Measurements from ENCODE around the gene STOML2.
"Not testable (repeated sequence)": the region's sequence is repeated elsewhere in the genome, so short reads cannot be mapped to it uniquely, and the experiment has no call there.

The STOML2 gene, protein sequence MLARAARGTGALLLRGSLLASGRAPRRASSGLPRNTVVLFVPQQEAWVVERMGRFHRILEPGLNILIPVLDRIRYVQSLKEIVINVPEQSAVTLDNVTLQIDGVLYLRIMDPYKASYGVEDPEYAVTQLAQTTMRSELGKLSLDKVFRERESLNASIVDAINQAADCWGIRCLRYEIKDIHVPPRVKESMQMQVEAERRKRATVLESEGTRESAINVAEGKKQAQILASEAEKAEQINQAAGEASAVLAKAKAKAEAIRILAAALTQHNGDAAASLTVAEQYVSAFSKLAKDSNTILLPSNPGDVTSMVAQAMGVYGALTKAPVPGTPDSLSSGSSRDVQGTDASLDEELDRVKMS

DNA sequence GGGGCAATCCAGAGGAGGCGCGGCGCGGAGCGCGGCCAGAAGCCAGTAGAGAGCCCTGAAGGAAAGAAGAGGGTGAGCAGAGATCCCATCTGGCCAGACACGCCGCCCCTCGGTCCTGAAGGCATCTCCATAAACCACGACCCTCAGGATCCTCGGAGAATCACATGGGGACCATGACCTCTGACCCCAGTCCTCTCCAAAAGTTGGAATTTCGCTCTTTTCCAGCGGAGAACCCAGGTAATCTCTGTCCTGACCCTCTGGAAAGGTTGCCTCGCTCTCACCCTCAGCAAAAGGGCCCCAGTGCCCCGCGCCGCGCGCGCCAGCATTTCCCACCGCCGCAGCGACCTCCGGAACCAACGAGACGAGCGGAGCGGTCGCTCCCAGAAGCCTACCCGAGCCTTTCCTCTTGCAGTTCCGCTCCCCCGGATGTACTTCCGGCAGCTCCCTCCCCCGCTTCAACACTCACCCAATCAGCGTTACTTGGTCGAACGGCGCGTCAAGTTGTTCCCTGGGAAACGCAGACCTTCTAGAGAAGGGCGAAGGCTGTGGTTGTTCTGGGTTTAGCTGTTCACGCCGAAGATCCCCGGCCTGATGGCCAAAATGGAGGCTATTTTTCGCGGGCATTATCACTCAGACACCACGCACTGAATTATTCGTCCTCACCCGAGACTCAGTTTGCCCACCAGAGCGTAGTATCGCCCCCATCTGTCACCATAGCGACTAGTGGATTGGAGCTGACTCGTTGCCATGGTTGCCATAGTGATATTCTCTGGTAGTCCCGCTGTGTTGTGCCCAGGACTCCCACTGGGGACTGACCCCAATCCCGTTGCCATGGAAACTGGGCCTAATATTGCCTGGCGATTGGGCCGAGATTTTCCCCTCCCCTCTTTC is at the start of gene STOML2:
Gene STOML2 (minus strand): TSS at position 363 of the 891 bp plus-strand sequence. CDS start 37 bp downstream, at position 326.
- peak; percentile 81 to 92 (median 88) for DNase-seq

DNA sequence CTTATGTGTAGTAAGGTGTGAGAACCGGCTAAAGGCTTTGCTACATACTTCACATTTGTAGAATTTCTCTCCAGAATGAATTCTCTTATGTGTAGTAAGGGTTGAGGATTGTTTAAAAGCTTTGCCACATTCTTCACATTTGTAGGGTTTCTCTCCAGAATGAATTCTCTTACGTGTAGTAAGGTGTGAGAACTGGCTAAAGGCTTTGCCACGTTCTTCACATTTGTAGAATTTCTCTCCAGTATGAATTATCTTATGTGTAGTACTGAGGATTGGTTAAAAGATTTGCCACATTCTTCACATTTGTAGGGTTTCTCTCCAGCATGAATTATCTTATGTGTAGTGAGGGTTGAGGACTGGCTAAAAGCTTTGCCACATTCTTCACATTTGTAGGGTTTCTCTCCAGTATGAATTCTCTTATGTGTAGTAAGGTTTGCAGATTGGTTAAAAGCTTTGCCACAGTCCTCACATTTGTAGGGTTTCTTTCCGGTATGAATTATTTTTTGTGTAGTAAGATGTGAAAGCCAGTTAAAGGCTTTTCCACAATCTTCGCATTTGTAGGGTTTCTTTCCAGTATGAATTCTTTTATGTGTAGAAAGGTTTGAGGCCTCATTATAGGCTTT is 45.1 kb upstream of the STOML2 start:
- not testable (repeated sequence) for DNase-seq

DNA sequence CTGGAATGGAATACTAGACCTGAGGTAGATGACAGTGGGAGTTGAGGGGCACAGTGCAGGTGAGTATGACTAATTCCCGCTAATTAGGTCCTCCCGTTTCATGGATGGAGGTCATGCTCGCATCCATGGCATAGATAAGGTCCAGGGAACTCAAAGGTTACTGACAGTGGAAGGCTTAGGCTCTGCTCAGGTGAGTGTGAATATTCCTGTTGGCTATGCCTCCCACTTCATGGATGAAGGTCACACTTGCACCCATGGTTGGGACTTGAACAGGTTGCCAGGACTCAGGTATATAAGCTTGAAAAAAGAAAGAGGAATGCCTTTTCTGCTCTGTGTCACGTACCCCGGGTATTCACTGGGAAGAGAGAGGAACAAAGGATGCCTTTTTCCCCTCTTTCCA is 39.1 kb upstream of the STOML2 start:
- DNase-seq, result no peak

DNA sequence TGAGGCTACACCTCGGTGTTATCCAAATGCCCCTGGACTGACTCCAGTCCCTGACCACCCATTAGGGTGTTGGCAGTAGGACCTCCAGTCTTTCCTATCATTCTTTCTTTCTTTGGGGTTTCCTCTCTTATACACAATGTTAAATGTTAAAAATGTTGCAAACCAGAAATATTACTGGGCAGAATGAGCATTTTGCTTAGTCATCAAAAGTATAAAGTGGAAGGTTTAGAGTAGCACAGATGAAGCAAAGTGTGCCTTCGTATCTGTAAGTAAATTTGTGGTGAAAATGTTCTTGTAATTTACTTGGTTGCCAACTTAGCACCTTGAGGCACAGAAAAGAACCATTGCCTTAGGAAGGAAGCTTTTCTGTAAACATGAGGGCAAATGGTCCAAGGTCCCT is 37.2 kb upstream of the STOML2 start:
- DNase-seq, result no peak

DNA sequence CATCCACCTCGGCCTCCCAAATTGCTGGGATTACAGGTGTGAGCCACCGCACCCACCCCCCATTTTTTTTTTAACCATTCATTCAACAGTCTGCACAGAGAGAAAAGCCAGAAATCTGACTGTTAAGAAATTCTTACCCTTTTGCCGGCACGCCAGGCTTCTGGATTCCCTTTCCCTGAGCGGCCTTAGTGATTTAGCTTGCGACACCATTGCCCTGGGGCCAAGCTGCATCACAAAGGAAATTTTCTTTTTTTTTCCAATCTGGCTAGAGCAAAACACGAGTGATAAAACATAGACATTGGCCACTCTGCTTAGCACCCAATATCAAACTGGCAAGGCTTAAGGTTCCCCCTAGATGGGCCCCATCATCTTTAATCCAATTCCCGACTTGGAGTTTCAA is 33.9 kb upstream of the STOML2 start:
- DNase-seq, result no peak

DNA sequence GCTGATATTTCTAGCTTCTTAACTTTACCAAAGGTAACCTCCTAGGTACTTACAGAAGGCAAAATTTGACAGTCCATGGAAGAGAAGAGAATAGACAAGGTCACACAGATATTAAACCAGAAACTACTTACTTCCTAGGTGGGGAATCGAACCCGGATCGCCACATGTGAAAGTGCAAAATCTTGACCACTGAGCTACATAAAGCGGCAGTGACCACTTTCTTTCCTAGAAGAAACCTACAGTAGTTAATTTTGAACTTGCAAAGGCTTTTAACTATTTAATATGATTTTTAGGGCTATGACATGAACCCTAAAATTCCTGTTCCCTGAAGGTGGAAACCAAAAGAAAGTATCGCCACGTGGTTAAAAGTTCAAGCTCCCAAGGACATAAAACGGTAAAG is 33.1 kb upstream of the STOML2 start:
- DNase-seq, result no peak

DNA sequence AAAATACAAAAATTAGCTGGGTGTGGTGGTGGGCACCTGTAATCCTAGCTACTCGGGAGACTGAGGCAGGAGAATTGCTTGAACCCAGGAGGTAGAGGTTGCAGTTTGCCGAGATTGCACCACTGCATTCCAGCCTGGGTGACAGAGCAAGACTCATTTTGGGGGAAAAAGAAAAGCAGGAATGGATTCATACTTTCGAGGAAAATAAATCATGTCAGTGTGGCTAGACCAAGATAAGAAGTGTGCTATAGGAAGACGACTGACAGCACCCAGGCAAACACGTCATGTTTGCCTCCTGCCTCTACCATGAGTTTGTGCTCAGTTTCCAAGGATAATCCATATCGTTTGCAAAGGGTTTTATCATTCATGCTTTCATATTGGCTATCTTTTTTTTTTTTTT is 32.0 kb upstream of the STOML2 start:
- DNase-seq, result no peak

DNA sequence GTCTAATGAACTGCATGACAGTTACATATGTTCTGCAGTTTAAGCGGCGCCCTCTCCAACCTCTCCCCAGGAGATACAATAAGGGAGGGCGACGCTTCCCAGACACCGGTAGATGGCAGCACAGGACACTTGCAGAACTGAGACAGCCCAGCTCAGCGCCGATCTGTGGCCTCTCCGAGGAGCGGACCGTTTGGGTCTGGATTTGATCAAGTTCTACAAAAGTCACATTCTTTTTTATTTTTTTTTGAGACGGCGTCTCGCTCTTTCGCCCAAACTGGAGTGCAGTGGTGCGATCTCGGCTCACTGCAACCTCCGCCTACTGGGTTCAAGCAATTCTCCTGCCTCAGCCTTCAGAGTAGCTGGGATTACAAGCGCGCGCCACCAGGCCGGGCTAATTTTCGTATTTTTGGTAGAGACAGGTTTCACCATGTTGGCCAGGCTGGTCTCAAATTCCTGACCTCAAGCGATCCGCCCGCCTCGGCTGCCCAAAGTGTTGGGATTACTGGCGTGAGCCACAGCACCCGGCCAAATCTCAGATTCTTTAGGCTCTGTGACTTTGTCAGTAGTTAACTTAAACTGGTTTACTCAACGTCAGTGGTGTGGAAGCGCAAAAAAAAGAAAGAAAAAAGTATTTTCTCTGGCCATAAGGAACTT is 14.1 kb upstream of the STOML2 start:
- peak; percentile 68 to 90 (median 85) for DNase-seq

DNA sequence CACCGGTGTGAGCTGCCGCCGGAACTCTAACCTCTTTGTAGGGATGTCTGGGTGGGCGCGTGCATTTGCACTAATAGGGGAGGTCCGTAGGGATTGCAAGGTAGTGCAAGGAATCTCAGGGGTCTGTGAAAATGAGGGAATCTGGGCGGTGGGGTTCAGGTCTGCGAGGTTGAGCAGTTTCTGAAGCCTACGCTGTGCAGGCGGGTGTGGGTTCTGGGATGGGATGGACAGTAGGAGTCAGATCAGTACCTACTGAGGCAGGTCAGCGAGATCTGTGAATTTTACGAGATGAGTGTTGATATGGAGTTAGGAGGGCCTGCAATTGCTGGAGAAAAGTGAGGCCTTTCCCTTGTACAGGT is 13.6 kb upstream of the STOML2 start:
- DNase-seq, result no peak

DNA sequence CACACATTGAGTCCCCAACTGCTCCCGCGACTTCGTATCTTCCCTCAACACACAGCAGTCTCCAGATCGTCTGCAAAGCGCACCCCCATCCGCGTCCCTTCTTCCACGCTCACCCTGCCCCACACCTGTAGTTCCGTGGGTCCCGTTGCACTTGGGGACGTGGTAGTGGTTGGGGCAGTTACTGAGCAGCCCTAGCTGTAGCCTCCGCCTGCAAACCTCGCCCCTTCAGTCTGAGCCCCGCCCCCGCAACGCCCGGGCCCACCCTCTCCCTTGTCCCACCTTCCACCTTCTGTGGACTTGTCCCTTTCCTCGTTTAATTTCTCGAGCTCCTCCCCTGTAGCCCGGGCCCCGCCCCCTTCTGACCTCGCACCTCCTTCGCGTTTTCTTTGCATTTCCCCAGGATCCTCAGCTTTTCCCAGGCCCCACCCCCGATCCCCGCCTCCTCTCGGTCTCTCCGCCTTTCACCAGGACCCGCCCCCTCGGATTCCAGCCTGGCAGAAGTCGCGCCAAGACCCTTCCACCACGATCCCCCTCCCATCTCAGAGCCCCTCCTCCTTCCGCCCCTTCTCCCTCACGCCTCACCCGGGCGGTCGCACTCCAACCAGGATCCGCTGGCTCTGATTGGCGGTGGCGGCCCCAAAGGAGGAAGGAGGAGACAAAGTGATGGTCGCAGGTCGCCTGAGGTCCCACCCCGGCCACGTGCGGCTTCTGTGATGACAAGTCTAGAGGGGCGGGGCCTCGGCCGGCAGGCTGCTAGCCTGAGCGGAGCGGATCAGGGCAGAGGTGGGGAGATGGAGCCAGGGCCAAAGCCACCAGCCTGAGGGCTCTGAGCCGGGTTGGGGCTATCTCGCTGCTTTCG is 13.0 kb upstream of the STOML2 start, which contains the start of gene ATOSB:
Gene ATOSB (minus strand): TSS at position 183 of the 859 bp plus-strand sequence. CDS start 7,588 bp downstream, outside the sequence.
- DNase-seq, result peak; percentile 75 to 95 (median 84)

DNA sequence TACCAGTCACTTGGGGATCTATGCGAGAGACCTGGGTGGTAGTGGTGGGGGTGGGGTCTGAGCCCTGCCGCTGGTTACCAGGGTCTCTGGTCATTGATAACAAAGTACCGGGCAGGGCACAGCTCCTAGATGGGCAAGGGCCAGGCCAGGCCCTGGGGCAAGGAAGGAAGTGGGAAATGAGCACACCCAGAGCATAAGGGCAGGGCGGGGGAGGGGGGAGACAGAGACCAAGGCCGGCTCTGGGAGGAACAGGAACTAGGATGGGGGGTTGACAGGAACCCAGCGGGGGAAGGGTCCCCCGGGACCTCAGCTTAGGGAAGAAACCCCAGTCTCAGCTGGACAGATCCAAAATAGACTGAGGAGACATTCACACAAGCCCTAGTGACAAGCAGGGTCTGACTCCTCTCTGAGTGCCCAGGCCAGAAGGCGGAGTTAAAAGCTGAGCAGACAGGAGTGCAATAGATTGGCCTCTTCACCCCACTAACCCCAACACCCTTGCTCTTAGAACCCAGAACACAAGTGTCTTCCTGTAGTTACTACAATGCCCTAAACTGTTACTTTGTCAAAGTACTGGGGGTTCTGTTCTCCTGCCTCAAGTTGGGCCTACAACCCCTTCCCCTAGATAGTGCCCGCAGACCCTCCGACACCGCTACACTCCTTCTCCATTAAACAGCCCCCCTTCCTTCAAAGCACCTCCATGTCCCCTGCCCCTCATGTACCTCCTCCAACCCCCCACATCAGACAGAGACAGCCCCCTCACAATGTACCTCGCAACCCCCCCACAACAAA is 12.1 kb upstream of the STOML2 start:
- DNase-seq, result peak in 4 of 6 experiments; percentile 7 to 29 (median 17)

DNA sequence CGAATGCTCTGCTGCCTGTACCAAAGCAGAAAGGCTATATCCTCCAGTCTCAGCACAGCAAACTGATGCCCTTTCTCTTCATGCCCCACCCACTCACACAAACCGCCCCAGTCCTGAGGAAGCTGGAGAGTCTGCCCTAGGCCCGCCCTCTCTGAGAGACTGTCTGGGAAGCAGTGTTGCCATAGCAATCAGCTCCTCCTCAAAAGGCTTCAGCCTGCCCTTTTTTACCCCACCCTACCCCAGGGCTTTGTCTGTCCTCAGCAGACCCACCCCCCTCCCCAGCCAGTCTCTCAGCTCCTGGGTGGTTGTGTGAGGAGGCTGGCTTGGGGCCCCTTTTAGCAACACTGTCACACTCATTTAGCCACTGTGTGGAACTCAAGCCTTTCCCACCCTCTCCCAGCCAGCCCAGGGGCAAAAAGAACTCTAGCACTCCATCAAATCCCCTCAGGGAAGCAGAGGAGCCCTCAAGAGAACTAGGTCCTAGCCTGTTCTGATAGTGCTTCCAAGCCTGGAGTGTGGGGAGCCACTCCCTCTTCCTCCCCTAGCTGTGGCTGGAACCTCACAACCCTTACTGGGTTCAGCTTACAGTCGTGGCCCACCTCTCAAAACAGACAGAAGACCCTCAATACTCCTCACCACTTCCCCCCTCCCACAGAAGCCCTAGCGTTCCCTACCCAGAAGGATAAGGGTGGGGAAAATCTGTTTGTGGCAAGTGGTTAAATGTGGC is 11.3 kb upstream of the STOML2 start:
- peak; percentile 25 to 73 (median 43) for DNase-seq

DNA sequence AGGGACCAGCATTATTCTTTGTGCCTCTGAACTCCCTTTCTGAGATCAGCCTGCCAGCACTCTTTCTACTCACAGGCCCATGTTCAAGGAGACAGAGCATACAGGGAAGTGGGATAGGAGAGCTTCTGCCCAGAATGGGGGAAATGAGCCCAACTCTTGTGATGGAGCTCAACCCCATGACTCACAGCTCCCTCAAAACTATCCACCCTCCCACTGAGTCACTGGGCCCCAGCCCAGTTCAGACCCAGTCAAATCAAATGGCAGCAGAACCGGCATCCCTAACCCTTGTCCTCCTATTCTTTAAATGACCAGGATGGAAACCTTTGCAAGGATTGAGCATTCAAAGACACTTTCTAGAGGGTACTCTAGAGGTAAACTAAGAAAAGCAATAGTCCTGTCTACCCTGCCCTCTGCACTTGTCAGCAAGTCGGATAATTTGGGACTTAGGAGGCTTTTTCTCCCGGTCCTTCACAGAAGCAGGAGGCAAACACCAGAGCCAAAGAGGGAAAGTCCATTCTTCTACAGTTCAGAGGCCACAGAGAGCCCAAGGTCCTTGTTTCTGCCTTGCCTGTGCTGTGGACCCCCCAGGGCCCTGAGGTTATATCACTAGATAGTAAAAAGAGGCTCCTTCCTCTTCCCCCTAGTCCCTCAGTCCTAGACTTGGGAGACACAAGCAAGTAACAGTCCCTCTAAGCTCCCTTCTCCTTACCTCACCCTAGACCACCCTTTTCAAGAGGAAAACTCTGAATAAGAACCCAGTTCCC is 9.5 kb upstream of the STOML2 start:
- no peak for DNase-seq

DNA sequence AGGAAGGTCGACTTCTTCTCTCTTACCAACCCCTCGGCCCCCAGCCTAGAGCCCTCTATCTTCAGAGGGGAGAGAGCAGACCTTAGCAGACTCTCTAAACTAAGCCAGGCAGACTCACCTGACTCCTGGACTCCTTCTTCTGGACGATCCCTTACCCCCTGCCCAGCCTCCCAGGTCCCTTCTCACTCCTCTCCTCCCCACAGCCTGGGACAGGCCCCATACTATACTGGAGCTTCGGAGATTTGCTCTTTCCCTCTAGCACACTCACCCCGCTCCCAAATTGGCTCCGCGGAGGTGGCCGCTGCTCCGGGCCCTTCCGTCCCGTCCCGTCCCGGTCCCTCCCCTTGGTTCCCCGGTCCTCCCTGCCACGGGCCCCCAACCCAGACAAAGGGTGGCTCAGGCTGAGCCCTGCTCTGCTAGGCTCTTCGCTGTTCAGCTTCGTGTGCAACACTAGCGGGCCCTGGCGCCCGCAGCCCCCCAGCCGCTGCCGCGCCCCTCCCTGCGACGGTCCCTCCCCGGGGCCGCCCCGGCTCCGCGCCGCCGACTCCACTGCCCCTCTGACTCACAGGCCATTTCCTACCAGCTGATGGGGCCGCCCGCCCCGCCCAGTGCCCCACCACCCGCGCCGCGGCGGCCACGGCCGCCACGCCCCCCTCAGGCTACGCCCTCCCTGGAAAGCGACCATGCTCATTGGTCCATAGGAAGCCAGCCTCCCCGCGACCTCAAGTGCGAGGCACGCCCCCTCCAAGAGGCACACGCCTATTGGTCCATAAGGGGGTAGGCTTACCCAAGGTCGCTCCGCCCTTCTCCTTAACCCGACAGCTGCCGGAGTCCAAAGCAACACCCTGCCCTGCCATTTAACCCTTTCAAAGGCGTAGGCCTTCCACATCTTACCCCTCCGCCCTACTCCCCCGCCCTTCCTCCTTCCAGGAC is 8.3 kb upstream of the STOML2 start:
- DNase-seq, result peak; percentile 90 to 96 (median 93)

DNA sequence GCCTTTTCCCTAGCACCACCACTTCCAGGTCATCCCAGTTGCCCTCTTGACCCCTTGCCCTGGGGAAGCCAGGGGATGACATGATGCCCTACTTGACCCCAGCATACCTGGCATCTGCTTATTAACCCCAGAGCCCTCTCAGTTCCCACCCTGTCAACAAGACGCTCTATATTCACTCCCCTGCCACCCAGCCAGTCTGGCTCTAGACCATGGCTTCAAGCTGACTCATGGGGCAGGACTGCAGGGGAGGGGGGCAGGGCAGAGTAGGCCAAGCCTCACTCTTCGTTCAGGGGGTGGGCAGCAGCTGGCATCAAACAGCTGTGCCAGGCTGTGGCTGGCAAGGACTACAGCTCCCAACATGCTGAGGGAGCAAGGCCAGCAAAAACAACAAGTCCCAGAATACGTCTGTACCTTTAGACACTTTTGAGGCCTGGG is 7.4 kb upstream of the STOML2 start:
- DNase-seq, result no peak

DNA sequence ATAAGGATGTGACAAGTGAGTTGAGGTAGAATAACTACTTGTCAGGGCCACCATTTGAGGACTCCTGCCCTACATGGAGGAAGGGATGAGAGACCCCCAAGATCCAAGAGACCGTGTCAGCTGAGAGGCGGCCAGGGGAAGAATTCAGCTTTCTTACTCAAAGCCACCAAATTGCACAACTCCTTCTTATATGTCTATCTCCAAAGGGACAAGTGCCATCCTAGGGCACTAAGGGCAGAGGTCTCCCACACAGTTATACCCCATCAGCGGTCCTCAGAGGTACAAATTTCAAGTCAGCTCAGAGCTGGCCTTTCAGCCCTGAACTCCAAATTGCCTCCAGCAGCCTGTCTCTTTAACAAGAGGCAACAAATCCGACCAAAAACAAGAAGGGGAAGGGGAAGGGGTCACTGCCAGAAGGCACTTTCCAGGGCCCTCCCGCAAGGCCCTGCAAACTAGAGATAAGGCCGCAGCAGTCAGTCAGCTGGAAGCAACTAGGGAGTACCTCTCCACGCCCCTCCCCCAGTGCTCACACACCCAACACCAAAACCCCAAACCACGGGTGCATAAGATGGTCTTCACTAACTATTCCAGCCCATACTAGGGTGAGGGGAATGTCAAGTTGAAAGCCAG is 6.1 kb upstream of the STOML2 start:
- DNase-seq, result no peak

DNA sequence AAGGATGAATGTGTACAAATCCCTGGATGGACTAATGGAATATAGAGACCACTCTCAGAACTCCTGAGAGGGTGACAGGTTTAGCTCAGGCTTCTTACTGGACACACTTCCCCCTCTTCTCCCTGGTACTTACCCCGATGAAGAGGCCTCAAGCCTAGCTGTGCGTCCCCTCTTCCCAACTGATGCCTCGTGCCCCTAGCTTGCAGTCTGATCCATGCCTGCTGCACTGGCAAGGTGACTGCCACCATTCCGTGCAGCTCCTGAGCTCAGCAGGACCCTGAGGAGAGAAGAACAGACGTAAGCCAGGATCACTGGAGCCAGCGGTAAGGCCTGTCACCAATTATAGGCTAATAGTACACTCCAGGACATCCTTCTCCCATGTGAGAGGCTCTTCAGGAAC is 5.5 kb upstream of the STOML2 start:
- DNase-seq, result no peak
